ENCODE results near the gene NHS. TPM values are rescaled to one million over a fixed set of nuclear protein-coding genes. Genes with fewer than 3 reads are reported as not detected.

The NHS gene
- total RNA-seq, 1 donor from 2014 or later, result 12.1 TPM

- no peak overlapping the region for H3K4me2 ChIP-seq
- no peaks in the 10 kb centered on the region for H3K79me2 ChIP-seq (ENCODE audit: low read depth)
- no peak overlapping the region for H3K27ac ChIP-seq
- no peaks in the 10 kb centered on the region for H3K9me3 ChIP-seq (ENCODE audit: low read depth)
- no peaks in the 10 kb centered on the region for H3K27me3 ChIP-seq
- Mint-ChIP-seq H3K4me3 (no peak overlapping the region), H3K27me3 (ENCODE audit: insufficient read depth, low read depth) (peaks cover 4% of the 10 kb centered on the region), H3K36me3 (no peaks in the 10 kb centered on the region), H3K9me3 (peaks cover 7% of the 10 kb centered on the region), H3K4me1 (peaks cover 18% of the 10 kb centered on the region), H3K27ac (peak overlapping the region; percentile 15)
- H2AFZ ChIP-seq (replicated peaks), result no peak overlapping the region
- peaks cover 7% of the 10 kb centered on the region for H3K4me1 ChIP-seq
- TF ChIP-seq EZH2phosphoT487 (IDR thresholded peaks at IDR 0.05) (no peak), EZH2 (IDR thresholded peaks at IDR 0.05) (no peak), CTCF (IDR thresholded peaks at IDR 0.05) (no peak)
- peaks cover 6% of the 10 kb centered on the region for H4K20me1 ChIP-seq (ENCODE audit: low read depth)
- H3K36me3 ChIP-seq, result no peaks in the 10 kb centered on the region
- DNase-seq (ENCODE audit: low spot score), result no peak
- H3F3A ChIP-seq (ENCODE audit: low read depth), result no peaks in the 10 kb centered on the region
- no peak overlapping the region for H3K4me3 ChIP-seq
- no peak overlapping the region for H3K9ac ChIP-seq
Observed at GRCh38 chrX:17621566-17622270, 246.7 kb downstream of the NHS start.

- H3K4me3 ChIP-seq, result no peak overlapping the region
- peaks cover 5% of the 10 kb centered on the region for H3K4me1 ChIP-seq
- no peak for DNase-seq (ENCODE audit: low spot score)
- no peak overlapping the region for H3K9ac ChIP-seq
- H3K4me2 ChIP-seq, result no peak overlapping the region
- no peak overlapping the region for H3K27ac ChIP-seq
- H3K27me3 ChIP-seq, result no peaks in the 10 kb centered on the region
- Mint-ChIP-seq H3K4me1 (peaks cover 11% of the 10 kb centered on the region), H3K27ac (no peak overlapping the region), H3K9me3 (peaks cover 7% of the 10 kb centered on the region), H3K36me3 (no peaks in the 10 kb centered on the region), H3K27me3 (ENCODE audit: insufficient read depth, low read depth) (peaks cover 4% of the 10 kb centered on the region), H3K4me3 (no peak overlapping the region)
- H3F3A ChIP-seq (ENCODE audit: low read depth), result no peaks in the 10 kb centered on the region
- H2AFZ ChIP-seq (replicated peaks), result no peak overlapping the region
- H3K9me3 ChIP-seq (ENCODE audit: low read depth), result no peaks in the 10 kb centered on the region
- no peak for TF ChIP-seq EZH2 (IDR thresholded peaks at IDR 0.05)
- no peak for TF ChIP-seq CTCF (IDR thresholded peaks at IDR 0.05)
- TF ChIP-seq EZH2phosphoT487 (IDR thresholded peaks at IDR 0.05), result no peak
- H4K20me1 ChIP-seq (ENCODE audit: low read depth), result peaks cover 3% of the 10 kb centered on the region
- no peaks in the 10 kb centered on the region for H3K79me2 ChIP-seq (ENCODE audit: low read depth)
- H3K36me3 ChIP-seq, result no peaks in the 10 kb centered on the region
Observed at GRCh38 chrX:17622331-17622730, 247.3 kb downstream of the NHS start.

GRCh38 chrX:17623750-17624149 lies 248.8 kb downstream of the NHS start:
- Histone ChIP-seq H3K9me3 (ENCODE audit: low read depth) (no peaks in the 10 kb centered on the region), H3K27me3 (no peaks in the 10 kb centered on the region), H3K4me3 (no peak overlapping the region), H3K27ac (no peak overlapping the region), H3K36me3 (no peaks in the 10 kb centered on the region), H2AFZ (replicated peaks) (no peak overlapping the region), H3K79me2 (ENCODE audit: low read depth) (no peaks in the 10 kb centered on the region), H3K4me1 (peaks cover 5% of the 10 kb centered on the region), H4K20me1 (ENCODE audit: low read depth) (no peaks in the 10 kb centered on the region), H3F3A (ENCODE audit: low read depth) (no peaks in the 10 kb centered on the region), H3K9ac (no peak overlapping the region), H3K4me2 (no peak overlapping the region)
- H3K4me3 Mint-ChIP-seq, result no peak overlapping the region
- H3K9me3 Mint-ChIP-seq, result peaks cover 7% of the 10 kb centered on the region
- H3K27ac Mint-ChIP-seq, result no peak overlapping the region
- no peak for DNase-seq (ENCODE audit: low spot score)
- TF ChIP-seq EZH2 (IDR thresholded peaks at IDR 0.05) (no peak), CTCF (IDR thresholded peaks at IDR 0.05) (no peak), EZH2phosphoT487 (IDR thresholded peaks at IDR 0.05) (no peak)
- H3K36me3 Mint-ChIP-seq, result no peaks in the 10 kb centered on the region
- peaks cover 13% of the 10 kb centered on the region for H3K4me1 Mint-ChIP-seq
- peaks cover 4% of the 10 kb centered on the region for H3K27me3 Mint-ChIP-seq (ENCODE audit: insufficient read depth, low read depth)

All from neural progenitor cell (in vitro differentiated cells).